ENCODE results near the gene RASA2.
A peak's percentile ranks its signal among the peaks of the same experiment; 100 is the strongest.
"Not testable (repeated sequence)": the region's sequence is repeated elsewhere in the genome, so short reads cannot be mapped to it uniquely, and the experiment has no call there.

RASA2 gene

GRCh38 chr3:141460097-141460704, 26.6 kb upstream of the RASA2 start:
- DNase-seq = peak; percentile 94

- DNase-seq = no peak
These were observed 24.5 kb upstream of the RASA2 start for GRCh38 chr3:141462176-141462859.

- no peak for DNase-seq
These were observed 21.6 kb upstream of the RASA2 start for GRCh38 chr3:141465221-141465620.

GRCh38 chr3:141466633-141467169, 20.1 kb upstream of the RASA2 start:
- no peak for DNase-seq

GRCh38 chr3:141469720-141470119, 17.1 kb upstream of the RASA2 start:
- no peak for DNase-seq

- no peak for DNase-seq
These were observed 15.7 kb upstream of the RASA2 start for GRCh38 chr3:141471160-141471559.

GRCh38 chr3:141476033-141476432, 10.8 kb upstream of the RASA2 start:
- no peak for DNase-seq

GRCh38 chr3:141477224-141477623, 9.6 kb upstream of the RASA2 start:
- DNase-seq = no peak

GRCh38 chr3:141478139-141478538, 8.7 kb upstream of the RASA2 start:
- DNase-seq = no peak

- not testable (repeated sequence) for DNase-seq
These were observed 8.0 kb upstream of the RASA2 start for GRCh38 chr3:141478840-141479239.

GRCh38 chr3:141482245-141482922, 4.4 kb upstream of the RASA2 start:
- no peak for DNase-seq

- DNase-seq = no peak
These were observed 2.0 kb upstream of the RASA2 start for GRCh38 chr3:141484701-141485287.

- peak; percentile 31 for DNase-seq
These were observed 959 bp upstream of the RASA2 start for GRCh38 chr3:141485641-141486495.

- DNase-seq = no peak
These were observed 406 bp upstream of the RASA2 start for GRCh38 chr3:141486496-141486745.

- peak; percentile 91 for DNase-seq
These were observed 860 bp downstream of the RASA2 start for GRCh38 chr3:141487521-141488252.

GRCh38 chr3:141489203-141489602, 2.4 kb downstream of the RASA2 start:
- DNase-seq = peak; percentile 31

- DNase-seq = no peak
These were observed 4.3 kb downstream of the RASA2 start for GRCh38 chr3:141491081-141491480.

GRCh38 chr3:141491929-141492328, 5.1 kb downstream of the RASA2 start:
- DNase-seq = no peak

GRCh38 chr3:141493184-141493583, 6.4 kb downstream of the RASA2 start:
- DNase-seq = no peak

- not testable (repeated sequence) for DNase-seq
These were observed 10.8 kb downstream of the RASA2 start for GRCh38 chr3:141497589-141497988.

- DNase-seq = peak; percentile 88
These were observed 11.9 kb downstream of the RASA2 start for GRCh38 chr3:141498598-141499223.

- no peak for DNase-seq
These were observed 12.5 kb downstream of the RASA2 start for GRCh38 chr3:141499284-141499683.

Measured in activated CD4-positive, alpha-beta T cell treated with anti-CD3 and anti-CD28 coated beads for 48 hours (primary cell).